H1 (cell line): ENCODE measurements around the gene PKD1L1. TPM values are rescaled to one million over a fixed set of nuclear protein-coding genes. Genes with fewer than 3 reads are reported as not detected.

Experiments used
- EGR1 ChIP-seq: IDR thresholded peaks from 2 replicates; pipeline ENCODE4 v1.6.1; 2011; ENCODE audit warnings: low read depth, low read length, borderline replicate concordance
- RAD21 ChIP-seq, 2 experiments: IDR thresholded peaks in 1 of 2; conservative IDR thresholded peaks in 1 of 2; 2 replicates each; pipeline ENCODE4 v1.6.1; 2011; ENCODE audit warnings: low read depth in 2 of 2, low read length in 2 of 2, improper control_type of control experiment in 1 of 2, inconsistent platforms in 1 of 2, mild to moderate bottlenecking in 1 of 2, moderate library complexity in 1 of 2
- SRF ChIP-seq: IDR thresholded peaks from 2 replicates; pipeline ENCODE4 v1.6.1; 2011; ENCODE audit warnings: mild to moderate bottlenecking, low read depth, low read length, moderate library complexity
- TCF12 ChIP-seq: IDR thresholded peaks from 2 replicates; pipeline ENCODE4 v1.6.1; 2011; ENCODE audit warnings: low read depth, mild to moderate bottlenecking, low read length
- polyA plus RNA-seq, 7 experiments: library from polyadenylated mRNA; depleted of rRNA in 3 of 7; stranded (reverse) in 5 of 7; unstranded in 2 of 7; fragments of >200 nt in 5 of 7; fragments of 200-250 nt in 2 of 7; gene quantifications; 1 replicate in 5 of 7; 2 replicates in 1 of 7; 4 replicates in 1 of 7; pipeline versions ENCODE4 v1.2.1 to v1.2.3, GENCODE V29; 2011 to 2013; ENCODE audit warnings: missing spikeins in 2 of 7, mixed read lengths in 2 of 7
- total RNA-seq: library from RNA; stranded (reverse); fragmentation: NEBNext Ultra II Directional; extraction: Animal tissue kit (Norgen Biotek cat#: 25700); gene quantifications from 2 replicates; pipeline ENCODE4 v1.2.1, GENCODE V29; 2021
- TF ChIP-seq, protein P1 (sequence below): fragments of 300-600 bp; sonication (generic); IDR thresholded peaks from 2 replicates; pipeline ENCODE4 v1.7.1; 2012; ENCODE audit warnings: low read length, moderate library complexity, mild to moderate bottlenecking, inconsistent platforms; ENCODE audit not compliant: insufficient replicate concordance

The PKD1L1 gene
- total and polyA plus RNA-seq, 2 of the 8 experiments (the other 6 are each of a cell fraction or from before 2014, with no cell fraction given): 0.22 to 0.35 TPM

DNA sequence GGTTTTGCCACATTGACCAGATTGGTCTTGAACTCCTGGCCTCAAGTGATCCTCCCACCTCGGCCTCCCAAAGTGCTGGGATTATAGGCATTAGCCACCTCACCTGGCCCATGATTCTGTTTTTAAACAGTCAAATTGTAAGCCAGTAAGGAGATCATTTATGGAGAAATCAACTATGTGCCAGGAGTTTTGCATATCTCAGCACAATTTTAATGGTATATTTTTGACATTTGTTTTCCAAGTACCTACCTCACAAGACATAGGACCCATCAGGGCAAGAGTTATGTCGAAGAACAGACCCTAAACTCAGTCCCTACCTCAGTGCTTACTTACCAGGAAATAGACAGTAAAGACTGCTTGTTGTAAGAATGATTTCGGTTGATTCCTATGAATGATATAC lies 193.0 kb downstream of the PKD1L1 start (continued):
- TF ChIP-seq, protein P1, sequence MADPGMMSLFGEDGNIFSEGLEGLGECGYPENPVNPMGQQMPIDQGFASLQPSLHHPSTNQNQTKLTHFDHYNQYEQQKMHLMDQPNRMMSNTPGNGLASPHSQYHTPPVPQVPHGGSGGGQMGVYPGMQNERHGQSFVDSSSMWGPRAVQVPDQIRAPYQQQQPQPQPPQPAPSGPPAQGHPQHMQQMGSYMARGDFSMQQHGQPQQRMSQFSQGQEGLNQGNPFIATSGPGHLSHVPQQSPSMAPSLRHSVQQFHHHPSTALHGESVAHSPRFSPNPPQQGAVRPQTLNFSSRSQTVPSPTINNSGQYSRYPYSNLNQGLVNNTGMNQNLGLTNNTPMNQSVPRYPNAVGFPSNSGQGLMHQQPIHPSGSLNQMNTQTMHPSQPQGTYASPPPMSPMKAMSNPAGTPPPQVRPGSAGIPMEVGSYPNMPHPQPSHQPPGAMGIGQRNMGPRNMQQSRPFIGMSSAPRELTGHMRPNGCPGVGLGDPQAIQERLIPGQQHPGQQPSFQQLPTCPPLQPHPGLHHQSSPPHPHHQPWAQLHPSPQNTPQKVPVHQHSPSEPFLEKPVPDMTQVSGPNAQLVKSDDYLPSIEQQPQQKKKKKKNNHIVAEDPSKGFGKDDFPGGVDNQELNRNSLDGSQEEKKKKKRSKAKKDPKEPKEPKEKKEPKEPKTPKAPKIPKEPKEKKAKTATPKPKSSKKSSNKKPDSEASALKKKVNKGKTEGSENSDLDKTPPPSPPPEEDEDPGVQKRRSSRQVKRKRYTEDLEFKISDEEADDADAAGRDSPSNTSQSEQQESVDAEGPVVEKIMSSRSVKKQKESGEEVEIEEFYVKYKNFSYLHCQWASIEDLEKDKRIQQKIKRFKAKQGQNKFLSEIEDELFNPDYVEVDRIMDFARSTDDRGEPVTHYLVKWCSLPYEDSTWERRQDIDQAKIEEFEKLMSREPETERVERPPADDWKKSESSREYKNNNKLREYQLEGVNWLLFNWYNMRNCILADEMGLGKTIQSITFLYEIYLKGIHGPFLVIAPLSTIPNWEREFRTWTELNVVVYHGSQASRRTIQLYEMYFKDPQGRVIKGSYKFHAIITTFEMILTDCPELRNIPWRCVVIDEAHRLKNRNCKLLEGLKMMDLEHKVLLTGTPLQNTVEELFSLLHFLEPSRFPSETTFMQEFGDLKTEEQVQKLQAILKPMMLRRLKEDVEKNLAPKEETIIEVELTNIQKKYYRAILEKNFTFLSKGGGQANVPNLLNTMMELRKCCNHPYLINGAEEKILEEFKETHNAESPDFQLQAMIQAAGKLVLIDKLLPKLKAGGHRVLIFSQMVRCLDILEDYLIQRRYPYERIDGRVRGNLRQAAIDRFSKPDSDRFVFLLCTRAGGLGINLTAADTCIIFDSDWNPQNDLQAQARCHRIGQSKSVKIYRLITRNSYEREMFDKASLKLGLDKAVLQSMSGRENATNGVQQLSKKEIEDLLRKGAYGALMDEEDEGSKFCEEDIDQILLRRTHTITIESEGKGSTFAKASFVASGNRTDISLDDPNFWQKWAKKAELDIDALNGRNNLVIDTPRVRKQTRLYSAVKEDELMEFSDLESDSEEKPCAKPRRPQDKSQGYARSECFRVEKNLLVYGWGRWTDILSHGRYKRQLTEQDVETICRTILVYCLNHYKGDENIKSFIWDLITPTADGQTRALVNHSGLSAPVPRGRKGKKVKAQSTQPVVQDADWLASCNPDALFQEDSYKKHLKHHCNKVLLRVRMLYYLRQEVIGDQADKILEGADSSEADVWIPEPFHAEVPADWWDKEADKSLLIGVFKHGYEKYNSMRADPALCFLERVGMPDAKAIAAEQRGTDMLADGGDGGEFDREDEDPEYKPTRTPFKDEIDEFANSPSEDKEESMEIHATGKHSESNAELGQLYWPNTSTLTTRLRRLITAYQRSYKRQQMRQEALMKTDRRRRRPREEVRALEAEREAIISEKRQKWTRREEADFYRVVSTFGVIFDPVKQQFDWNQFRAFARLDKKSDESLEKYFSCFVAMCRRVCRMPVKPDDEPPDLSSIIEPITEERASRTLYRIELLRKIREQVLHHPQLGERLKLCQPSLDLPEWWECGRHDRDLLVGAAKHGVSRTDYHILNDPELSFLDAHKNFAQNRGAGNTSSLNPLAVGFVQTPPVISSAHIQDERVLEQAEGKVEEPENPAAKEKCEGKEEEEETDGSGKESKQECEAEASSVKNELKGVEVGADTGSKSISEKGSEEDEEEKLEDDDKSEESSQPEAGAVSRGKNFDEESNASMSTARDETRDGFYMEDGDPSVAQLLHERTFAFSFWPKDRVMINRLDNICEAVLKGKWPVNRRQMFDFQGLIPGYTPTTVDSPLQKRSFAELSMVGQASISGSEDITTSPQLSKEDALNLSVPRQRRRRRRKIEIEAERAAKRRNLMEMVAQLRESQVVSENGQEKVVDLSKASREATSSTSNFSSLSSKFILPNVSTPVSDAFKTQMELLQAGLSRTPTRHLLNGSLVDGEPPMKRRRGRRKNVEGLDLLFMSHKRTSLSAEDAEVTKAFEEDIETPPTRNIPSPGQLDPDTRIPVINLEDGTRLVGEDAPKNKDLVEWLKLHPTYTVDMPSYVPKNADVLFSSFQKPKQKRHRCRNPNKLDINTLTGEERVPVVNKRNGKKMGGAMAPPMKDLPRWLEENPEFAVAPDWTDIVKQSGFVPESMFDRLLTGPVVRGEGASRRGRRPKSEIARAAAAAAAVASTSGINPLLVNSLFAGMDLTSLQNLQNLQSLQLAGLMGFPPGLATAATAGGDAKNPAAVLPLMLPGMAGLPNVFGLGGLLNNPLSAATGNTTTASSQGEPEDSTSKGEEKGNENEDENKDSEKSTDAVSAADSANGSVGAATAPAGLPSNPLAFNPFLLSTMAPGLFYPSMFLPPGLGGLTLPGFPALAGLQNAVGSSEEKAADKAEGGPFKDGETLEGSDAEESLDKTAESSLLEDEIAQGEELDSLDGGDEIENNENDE: no peak
- TF ChIP-seq EGR1 (no peak), SRF (no peak), RAD21 (IDR thresholded peaks at IDR 0.05 in 1 of 2, conservative IDR thresholded peaks at IDR 0.05 in 1 of 2; ENCODE audit: low read depth in 2 of 2, low read length in 2 of 2) (no peak), TCF12 (no peak)
